DMS53 treated with DMSO at 0.1 percent for 48 hours (cell line): ENCODE data around the gene OR56A1.
"Not testable (repeated sequence)": the region's sequence is repeated elsewhere in the genome, so short reads cannot be mapped to it uniquely, and the experiment has no call there.

Experiments used
- DNase-seq: peaks from one replicate; lab custom pipeline; 2025; ENCODE audit not compliant: unreplicated experiment; lab: John Stamatoyannopoulos, UW

Gene OR56A1, protein sequence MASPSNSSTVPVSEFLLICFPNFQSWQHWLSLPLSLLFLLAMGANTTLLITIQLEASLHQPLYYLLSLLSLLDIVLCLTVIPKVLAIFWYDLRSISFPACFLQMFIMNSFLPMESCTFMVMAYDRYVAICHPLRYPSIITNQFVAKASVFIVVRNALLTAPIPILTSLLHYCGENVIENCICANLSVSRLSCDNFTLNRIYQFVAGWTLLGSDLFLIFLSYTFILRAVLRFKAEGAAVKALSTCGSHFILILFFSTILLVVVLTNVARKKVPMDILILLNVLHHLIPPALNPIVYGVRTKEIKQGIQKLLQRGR

DNA sequence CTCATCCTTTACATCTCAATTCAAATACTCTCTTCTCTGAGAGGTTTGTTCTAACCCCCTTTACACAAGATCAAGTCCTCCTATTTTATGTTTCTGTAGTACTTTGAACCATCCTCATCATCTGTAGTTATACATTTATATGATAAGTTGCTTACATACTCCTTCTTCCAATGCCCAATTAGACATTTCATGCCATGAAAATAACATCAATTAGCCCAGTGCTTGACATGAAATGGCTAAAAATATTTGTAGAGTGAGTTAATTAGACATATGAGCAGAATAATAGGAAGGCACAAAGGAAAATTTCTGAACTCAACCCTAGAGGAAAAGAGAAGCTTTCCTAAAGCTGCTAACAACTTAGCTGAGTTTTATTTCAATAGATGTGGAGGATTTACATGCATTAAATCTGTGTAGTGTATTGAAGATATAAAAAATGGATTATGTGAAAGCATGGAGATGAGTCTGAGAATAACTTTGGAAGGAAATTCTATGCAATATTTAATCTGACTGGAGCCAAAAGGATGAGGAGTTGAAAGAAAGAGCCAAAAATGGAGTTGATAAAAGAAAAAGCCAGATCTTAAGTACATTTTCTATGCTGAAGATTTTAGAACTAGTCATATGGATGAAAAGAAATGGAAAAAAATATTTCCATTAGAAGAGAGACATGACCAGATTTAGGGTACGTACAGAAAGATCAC is at the start of gene OR56A1:
Gene OR56A1 (minus strand): TSS at position 51 of the 698 bp plus-strand sequence. CDS start 3,066 bp downstream, outside the sequence.
- DNase-seq, result no peak

DNA sequence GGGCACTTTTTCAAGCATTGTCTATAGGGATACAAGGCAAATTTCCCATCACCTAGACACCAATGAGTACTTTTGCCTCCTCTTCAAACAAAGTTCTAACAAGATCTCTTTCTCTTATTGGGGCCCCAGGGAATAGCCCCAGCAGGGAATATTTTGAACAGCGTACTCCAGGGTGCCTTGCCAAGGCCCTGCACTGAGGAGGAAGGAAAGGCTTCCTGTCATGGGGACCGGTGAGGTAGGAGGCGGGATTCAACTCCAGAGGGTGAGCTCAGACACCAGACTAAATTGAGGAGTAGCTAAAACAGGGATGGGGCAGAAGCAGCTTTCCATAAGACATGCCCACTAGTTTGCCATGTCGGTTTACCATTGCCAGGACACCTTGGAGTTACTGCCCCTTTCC is 48.9 kb upstream of the OR56A1 start:
- no peak for DNase-seq

DNA sequence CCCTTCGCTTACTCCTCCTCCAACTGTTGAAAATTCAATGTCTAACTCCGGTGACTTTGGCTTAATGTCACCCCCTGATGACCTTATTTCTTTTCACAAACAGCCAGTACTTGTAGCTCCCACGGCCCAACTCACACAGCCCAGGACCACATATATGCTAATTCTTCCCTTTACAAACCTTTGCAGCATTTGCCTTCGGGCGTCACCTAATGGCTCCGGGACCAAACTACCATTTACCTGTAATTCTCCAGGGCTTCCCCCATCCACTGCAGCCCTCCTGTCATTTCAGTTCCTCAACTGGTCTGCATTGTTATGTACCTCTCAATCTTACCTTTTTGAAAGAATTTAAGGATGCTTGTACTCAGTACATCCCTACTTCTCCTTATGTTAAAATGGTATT is 47.2 kb upstream of the OR56A1 start:
- DNase-seq, result no peak

DNA sequence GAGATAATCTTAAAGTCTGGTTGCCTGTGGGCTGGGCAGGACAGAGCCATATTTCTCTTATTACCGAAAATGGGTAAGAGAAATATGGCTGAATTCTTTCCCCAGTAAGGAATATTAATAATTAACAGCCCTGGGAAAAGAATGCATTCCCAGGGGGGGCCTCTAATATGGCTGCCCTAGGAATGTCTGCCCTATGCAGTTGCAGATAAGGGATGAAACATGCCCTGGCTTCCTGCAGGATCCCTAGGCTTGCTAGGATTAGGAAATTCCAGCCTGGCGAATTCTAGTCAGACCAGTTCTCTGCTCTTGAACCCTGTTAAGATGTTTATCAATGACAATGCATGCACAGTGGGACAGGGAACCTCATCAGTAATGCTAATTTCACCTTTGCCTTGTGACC is 45.9 kb upstream of the OR56A1 start:
- DNase-seq, result not testable (repeated sequence)

DNA sequence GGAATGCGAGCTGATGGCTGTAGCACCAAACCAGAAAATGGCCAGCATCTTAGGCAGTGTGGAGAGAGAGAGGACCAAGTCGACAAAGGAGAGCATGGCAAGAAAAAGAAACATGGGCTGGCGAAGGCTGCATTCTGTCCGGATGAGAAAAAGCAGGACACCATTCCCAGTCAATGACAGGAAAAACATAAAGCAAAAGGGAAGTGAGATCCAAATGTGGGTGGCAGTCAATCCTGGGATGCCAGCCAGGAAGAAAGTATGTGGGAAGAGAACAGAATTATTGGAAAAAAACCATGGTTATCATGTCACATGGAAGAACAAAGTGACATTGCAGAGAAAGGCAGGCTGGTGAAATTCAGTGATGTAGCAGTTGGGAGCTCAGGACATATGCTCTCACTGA is 36.9 kb upstream of the OR56A1 start:
- no peak for DNase-seq

DNA sequence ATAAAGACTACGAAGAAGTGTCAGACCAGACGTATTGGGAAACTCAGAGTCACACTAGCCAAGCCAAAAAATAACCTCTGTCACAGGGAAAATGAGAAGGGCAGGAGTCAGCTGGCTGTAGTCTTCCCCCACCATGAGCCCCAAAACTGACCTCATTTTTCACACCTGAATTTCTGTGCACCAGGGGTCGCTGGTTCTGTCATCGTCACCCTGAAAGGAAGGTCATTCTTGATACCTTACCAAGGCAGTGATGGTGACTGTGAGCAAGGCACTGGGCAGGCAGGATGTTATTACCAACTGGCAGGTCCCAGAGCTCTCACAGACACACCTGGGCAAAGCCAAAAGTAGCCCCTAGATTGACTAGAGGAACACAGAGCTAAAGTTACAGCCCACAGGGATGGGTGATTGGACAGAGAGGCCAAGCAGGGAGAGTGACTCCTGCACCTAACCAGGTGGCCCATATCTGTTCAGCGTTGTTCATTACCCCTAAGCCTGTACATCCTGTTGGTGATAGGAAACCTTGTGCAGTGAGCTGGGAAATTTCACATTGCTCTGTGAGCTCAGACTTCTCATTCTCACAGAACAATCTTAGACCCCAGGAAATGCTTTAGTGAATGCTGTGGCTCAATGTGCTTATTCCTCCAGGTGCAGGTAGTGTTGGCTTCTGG is 32.3 kb upstream of the OR56A1 start:
- no peak for DNase-seq

DNA sequence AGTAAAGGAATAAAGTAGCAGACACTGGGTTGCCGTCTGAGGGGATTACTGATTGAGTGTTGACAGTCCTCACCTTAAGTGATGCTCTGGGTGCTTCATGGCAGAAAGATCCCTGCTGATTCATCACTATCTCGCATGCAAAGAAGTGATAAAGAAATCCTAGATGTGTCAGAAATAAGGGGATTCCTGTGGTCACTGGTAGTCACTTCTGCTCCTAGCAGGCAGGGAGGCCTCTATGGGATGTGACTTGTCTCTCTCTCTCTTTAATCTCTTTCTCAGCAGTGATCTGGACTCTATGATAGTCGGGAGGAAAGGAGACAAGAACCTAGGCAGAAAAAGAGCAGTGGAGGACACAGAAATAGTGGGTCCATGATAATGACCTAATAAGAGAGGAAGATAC is 30.9 kb upstream of the OR56A1 start:
- DNase-seq, result no peak

DNA sequence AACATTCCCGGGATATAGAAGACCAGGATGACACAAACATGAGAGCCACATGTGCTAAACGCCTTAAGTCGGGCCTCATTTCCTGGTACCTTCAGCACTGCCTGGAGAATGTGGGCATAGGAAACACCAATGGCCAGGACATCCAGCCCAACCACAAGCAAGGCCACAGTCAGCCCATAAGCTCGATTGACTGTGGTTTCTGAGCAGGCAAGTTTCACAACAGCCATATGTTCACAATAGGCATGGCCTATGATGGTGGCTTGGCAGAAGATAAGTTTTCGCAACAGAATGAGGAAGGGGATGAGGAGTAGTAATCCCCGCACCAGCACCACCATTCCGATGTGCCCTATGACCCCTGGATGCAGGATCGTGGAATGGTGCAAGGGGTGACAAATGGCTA is 26.9 kb upstream of the OR56A1 start:
- DNase-seq, result no peak

DNA sequence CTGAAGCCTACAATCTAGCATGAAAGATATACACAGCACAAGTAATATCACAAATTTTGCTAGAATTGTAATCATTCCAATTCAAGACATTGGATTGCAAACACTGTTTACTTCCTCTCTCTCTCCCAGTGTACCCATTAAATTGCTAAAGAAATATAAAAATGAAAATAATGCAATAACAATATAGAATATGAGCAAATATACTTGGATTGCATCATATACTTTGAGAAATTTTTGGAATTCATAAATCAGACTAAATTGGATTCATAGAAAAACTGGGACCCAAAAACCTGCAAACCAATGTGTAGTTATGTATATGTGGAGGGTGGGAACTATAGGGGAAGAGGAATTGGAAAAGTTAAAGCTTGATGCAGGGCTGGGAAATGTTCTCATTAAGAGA is 25.0 kb upstream of the OR56A1 start:
- no peak for DNase-seq

DNA sequence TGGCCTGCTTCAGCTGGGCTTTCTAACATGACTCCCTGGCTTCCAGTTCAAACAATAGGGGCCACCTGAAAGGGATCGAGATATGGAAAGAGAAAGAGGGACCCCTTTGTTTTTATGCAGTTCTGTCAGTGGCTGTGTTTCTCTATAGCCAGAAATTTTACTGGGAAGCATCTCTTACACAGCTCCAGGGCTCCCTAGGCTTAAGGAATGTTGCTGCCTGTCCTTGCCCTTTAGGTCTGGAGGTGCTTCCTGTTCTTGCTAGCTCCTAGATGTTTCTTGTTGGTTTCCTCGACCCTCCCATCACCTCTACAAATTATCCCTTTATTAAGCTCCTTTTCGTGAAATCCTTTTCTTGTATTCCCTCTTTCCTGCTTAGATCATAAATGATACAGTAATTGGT is 21.8 kb upstream of the OR56A1 start:
- no peak for DNase-seq

DNA sequence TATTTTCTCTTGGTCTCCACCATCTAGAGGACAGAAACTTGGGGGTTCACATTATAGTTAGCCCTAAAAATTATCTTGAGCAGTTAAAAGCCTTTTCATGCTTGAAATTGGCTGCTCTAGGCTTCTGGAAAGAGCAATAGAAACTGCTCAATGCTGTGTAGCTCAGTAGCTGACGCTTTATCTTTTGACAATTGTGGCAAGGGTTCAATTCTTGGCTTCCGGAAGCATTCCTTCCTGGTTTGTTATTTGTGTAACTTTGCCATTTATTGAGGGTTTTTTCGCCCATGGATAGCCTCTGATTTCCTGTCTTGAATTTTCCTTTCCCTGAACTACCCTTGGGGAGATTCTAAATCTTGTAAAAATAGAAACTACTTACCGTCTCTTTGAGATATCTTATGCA is 10.3 kb upstream of the OR56A1 start:
- DNase-seq, result no peak

DNA sequence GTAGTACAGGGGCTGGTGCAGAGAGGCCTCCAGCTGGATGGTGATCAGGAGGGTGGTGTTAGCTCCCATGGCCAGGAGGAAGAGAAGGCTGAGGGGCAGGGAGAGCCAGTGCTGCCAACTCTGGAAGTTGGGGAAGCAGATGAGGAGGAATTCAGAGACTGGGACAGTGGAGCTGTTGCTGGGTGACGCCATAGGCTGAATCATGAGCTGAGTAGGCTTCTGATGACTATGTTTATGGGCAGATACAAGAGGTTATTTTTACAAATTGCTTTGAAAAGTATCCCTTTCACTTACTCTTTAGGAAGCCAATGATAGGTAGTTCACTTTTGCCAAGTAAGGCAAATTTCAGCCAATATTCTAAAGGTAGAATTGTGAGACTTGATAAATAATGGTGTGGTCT is 3.1 kb downstream of the OR56A1 start:
- no peak for DNase-seq

DNA sequence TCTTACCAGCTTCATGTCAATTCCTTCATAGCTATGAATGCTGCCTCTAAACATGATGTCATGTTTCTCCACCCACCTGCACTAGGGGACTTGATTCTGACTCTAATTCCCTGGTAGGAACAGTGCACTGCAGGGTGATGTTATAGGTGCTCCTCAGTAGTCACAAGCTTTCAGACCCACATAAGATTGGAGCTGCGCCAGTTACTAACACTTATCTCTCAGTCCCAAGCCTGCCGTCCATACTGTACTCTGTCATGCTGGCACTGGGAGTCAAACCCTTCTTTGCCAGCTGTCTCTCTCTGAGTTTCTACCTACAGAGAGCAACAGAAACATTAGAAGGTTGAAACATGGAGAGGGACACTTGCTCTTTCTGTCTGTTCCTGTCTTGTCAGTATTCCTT is 5.5 kb downstream of the OR56A1 start:
- DNase-seq, result no peak

DNA sequence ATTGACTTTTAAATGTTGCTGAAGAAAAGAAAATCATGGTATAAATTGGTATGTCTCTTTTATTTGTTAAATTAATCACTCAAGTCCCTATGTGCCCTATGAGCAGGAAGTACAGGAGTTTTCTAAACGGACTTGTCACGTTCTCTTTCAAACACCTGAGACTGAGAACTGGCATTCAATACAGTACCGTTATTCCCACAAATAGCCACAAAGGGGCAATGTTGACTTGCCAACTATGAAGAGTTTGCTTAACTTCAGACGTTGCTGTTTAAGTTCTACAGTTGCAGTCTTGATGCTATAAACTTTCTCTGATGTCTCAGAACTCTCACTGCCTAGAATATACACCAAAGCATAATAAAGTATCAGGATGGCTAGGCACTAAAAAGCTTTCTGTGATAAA is 7.6 kb downstream of the OR56A1 start:
- DNase-seq, result peak; percentile 79

DNA sequence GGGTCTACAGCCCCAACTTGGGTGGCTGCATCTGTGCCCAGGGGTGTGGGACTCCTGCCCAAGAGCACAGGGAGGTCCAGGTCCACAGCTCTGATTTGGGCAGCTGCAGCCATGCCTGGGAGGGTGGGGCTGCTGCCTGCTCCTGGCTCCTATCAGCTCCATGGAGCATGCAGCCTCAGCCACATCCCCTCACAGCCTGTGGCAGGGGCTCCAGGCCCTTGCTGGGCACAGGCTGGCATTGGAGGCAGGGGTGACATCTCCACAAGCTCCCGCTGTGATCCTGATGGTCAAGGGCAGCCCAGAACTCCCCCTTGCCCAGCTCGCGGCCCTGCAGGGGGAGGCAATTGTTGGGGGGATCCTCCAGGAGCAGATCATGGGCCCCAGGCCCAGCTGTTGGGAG is 17.5 kb downstream of the OR56A1 start:
- no peak for DNase-seq

DNA sequence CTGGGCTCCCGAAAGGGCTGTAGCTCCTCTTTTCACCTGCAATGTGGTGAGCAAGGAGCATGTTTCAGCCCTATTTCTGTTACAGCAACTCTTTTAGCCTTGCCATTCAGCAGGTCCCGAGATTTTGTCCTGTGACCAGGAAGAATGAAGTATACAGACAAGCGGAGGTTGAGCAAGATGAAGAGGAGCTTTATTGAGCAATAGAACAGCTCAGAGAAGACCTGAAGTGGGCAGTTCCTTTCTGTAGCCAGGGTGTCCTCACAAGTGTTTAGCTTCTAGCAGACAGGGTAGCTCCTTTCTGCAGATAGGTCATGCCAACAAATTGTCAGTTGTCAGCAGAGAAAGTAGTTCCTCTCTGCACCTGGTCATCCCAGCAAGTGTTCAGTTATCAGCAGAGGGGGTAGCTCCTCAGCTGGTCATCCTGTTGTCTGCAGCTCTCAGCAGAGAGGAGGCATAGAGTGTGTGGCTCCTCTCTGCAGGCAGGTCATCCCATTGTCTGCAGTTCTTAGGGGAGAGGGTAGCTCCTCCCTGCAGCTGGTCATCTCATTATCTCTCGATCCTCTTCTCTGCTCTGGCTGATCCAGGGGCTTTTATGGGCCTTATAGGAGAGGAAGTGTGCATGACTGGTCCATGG is 18.4 kb downstream of the OR56A1 start:
- no peak for DNase-seq

DNA sequence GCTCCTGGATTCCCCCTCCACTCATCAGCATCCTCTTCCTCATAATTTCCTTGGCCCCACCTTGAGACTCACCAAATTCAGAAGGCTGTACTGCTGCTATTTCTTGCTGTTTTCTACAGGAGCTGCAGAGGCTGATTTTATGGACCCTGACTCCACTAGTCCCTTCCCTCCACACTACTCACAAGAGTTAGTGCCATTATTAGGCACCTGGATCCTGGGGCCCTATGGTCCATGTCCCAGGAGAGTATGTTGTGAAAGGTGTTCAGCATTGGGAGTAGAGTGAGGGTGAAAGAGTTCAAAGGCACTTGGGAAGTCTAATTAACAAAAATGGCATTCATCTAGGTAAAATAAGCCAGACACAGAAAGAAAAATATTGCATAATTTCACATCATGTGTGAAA is 23.7 kb downstream of the OR56A1 start, which contains the start of gene OR56A4:
Gene OR56A4 (minus strand): TSS at position 101 of the 400 bp plus-strand sequence. CDS start 3,954 bp downstream, outside the sequence.
- no peak for DNase-seq

DNA sequence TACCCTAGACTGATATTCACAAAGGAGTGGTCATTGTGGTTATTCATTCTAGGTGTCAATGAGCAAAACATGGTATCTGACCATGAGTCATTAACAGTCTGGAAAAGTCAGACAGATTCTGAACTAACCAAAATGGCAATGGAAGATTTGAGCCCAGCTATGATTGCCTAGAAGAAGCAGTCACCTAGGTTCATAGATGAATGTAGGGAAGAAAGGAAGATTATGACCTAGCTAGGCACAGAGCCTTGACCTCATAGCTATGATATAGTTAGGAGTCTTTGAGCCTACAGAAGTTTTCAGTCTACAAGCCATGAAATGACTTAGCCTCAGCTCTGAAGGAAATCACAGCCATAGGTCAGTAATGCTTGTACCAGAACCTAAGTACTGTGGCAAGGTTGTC is 24.2 kb downstream of the OR56A1 start:
- DNase-seq, result no peak

DNA sequence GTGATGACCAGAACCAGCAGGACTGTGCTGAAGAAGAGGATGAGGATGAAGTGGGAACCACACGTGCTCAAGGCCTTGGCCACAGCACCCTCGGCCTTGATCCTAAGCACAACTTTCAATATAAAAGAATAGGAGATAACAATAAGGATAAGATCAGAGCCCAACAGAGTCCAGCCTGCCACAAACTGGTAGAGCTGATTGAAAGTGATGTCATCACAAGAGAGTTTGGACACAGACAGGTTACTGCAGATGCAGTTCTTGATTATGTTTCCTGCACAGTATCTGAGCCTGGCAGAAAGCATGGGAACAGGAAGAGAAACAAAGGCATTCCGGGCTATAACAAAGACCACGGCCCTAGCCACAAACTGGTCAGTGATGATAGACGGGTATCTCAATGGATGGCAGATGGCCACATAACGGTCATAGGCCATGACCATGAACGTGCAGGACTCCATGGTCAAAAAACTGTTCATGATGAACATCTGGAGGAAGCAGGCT is 28.3 kb downstream of the OR56A1 start:
- DNase-seq, result no peak

DNA sequence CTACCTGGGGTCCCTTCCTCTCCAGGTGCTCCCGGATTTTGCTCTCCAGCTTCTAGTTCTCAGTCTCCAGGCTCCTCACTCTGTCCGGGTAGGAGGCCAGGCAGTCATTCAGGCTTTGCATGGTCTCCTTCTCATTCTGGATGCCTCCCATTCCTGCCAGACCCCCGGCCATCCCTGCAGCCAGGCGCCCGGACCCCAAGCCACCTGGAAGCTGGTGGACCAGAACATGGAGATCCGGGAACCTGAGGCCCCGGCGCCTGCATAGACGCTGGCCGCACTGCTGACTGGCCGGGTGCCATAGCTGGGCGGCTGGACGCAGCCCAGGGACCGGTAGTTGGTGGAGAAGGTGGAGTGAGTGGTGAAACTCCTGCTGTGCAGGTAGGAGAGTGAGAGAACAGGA is 35.8 kb downstream of the OR56A1 start:
- no peak for DNase-seq

DNA sequence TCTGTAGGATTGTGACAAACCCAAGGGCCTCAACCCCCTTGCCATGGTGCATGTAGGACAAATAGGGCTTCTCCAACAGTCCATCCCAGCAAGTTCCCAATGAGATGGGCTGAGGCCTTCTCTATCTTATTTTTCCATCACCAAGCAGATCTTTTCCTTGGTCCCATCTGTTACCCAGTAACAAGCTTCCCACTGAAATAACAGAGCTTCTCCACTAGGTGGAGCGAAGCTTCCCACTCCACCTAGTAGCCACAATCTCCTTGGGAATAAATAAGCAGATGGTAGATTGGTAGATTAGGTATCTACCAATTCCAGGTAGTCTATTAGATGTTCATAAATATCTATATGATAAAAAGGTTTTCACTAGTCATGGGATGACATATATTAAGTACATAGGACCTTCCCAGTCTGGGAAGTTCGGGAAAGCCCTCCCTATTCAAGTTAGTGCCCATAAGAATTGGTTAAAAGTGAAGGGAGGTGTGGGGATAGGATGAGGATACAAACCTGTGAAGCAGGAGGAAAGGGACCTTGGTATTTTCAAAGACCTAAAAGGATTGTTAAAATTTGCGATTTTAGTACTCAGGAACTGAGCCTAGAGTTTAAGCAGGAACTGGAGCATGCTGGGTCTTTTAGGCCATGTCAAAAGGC is 37.8 kb downstream of the OR56A1 start:
- DNase-seq, result peak; percentile 51
